ENCODE measurements around the gene PARK7.

- TF ChIP-seq, protein P1, sequence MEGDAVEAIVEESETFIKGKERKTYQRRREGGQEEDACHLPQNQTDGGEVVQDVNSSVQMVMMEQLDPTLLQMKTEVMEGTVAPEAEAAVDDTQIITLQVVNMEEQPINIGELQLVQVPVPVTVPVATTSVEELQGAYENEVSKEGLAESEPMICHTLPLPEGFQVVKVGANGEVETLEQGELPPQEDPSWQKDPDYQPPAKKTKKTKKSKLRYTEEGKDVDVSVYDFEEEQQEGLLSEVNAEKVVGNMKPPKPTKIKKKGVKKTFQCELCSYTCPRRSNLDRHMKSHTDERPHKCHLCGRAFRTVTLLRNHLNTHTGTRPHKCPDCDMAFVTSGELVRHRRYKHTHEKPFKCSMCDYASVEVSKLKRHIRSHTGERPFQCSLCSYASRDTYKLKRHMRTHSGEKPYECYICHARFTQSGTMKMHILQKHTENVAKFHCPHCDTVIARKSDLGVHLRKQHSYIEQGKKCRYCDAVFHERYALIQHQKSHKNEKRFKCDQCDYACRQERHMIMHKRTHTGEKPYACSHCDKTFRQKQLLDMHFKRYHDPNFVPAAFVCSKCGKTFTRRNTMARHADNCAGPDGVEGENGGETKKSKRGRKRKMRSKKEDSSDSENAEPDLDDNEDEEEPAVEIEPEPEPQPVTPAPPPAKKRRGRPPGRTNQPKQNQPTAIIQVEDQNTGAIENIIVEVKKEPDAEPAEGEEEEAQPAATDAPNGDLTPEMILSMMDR (IDR thresholded peaks at IDR 0.05; ENCODE audit: low read depth, low read length, poor library complexity, severe bottlenecking) = no peak
- no peak for TF ChIP-seq EZH2phosphoT487 (IDR thresholded peaks at IDR 0.05; ENCODE audit: borderline replicate concordance, low read length)
Measured at GRCh38 chr1:7954683-7955082, 6.8 kb upstream of the PARK7 start.

Measured in DOHH2 (cell line).